ENCODE results near the gene P3H1. TPM values are rescaled to one million over a fixed set of nuclear protein-coding genes. Genes with fewer than 3 reads are reported as not detected.

The P3H1 gene
- total and polyA plus RNA-seq, 2 of the 13 experiments (the other 11 are each of a cell fraction or from before 2014, with no cell fraction given): 64.6 to 120 TPM

- TF ChIP-seq ZFAT (CRISPR knock-in tag; conservative IDR thresholded peaks at IDR 0.05): no peak
- peak; percentile 92; the same call in 1 of the 2 replicates for TF ChIP-seq RARG (CRISPR knock-in tag; IDR thresholded peaks at IDR 0.05; ENCODE audit: low read depth)
- TF ChIP-seq HCFC1 (IDR thresholded peaks at IDR 0.05; ENCODE audit: low read depth, low read length): no peak
- TF ChIP-seq ZNF484 (CRISPR knock-in tag; IDR thresholded peaks at IDR 0.05; ENCODE audit: borderline replicate concordance, low read depth): no peak
- no peak for TF ChIP-seq ZNF614 (CRISPR knock-in tag; IDR thresholded peaks at IDR 0.05; ENCODE audit: borderline replicate concordance)
- TF ChIP-seq, protein P1, sequence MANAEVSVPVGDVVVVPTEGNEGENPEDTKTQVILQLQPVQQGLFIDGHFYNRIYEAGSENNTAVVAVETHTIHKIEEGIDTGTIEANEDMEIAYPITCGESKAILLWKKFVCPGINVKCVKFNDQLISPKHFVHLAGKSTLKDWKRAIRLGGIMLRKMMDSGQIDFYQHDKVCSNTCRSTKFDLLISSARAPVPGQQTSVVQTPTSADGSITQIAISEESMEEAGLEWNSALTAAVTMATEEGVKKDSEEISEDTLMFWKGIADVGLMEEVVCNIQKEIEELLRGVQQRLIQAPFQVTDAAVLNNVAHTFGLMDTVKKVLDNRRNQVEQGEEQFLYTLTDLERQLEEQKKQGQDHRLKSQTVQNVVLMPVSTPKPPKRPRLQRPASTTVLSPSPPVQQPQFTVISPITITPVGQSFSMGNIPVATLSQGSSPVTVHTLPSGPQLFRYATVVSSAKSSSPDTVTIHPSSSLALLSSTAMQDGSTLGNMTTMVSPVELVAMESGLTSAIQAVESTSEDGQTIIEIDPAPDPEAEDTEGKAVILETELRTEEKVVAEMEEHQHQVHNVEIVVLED (CRISPR knock-in tag; IDR thresholded peaks at IDR 0.05; ENCODE audit: borderline replicate concordance): peak; percentile 56; the same call in 1 of the 2 replicates
- 0 out of 2 replicates have a peak, but pooled peaks have one; percentile 39 for TF ChIP-seq EEA1 (CRISPR knock-in tag; IDR thresholded peaks at IDR 0.05; ENCODE audit: borderline replicate concordance)
- TF ChIP-seq EZH2 (conservative IDR thresholded peaks at IDR 0.05; ENCODE audit: low read depth, low read length): no peak
- peak; percentile 29; the same call in 1 of the 2 replicates for TF ChIP-seq KLF9 (CRISPR knock-in tag; IDR thresholded peaks at IDR 0.05; ENCODE audit: low read depth)
- TF ChIP-seq, protein P2, sequence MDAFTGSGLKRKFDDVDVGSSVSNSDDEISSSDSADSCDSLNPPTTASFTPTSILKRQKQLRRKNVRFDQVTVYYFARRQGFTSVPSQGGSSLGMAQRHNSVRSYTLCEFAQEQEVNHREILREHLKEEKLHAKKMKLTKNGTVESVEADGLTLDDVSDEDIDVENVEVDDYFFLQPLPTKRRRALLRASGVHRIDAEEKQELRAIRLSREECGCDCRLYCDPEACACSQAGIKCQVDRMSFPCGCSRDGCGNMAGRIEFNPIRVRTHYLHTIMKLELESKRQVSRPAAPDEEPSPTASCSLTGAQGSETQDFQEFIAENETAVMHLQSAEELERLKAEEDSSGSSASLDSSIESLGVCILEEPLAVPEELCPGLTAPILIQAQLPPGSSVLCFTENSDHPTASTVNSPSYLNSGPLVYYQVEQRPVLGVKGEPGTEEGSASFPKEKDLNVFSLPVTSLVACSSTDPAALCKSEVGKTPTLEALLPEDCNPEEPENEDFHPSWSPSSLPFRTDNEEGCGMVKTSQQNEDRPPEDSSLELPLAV (CRISPR knock-in tag; conservative IDR thresholded peaks at IDR 0.05; ENCODE audit: low read depth): no peak
- no peak for TF ChIP-seq RFX1 (IDR thresholded peaks at IDR 0.05)
- TF ChIP-seq MAFG (CRISPR knock-in tag; IDR thresholded peaks at IDR 0.05): no peak
- no peak for TF ChIP-seq MAFF (IDR thresholded peaks at IDR 0.05; ENCODE audit: low read depth, low read length)
- TF ChIP-seq, protein P3, sequence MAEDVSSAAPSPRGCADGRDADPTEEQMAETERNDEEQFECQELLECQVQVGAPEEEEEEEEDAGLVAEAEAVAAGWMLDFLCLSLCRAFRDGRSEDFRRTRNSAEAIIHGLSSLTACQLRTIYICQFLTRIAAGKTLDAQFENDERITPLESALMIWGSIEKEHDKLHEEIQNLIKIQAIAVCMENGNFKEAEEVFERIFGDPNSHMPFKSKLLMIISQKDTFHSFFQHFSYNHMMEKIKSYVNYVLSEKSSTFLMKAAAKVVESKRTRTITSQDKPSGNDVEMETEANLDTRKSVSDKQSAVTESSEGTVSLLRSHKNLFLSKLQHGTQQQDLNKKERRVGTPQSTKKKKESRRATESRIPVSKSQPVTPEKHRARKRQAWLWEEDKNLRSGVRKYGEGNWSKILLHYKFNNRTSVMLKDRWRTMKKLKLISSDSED (CRISPR knock-in tag; IDR thresholded peaks at IDR 0.05): no peak
- TF ChIP-seq FOXK2 (IDR thresholded peaks at IDR 0.05): no peak
- no peak for TF ChIP-seq ZNF101 (CRISPR knock-in tag; IDR thresholded peaks at IDR 0.05; ENCODE audit: borderline replicate concordance, low read depth)
- no peak for TF ChIP-seq HNRNPL (IDR thresholded peaks at IDR 0.05; ENCODE audit: low read depth, low read length)
- TF ChIP-seq ZSCAN21 (CRISPR knock-in tag; IDR thresholded peaks at IDR 0.05; ENCODE audit: borderline replicate concordance): peak; percentile 90; the same call in 1 of the 2 replicates
- no peak for TF ChIP-seq NFRKB (IDR thresholded peaks at IDR 0.05)
- TF ChIP-seq, protein P4, sequence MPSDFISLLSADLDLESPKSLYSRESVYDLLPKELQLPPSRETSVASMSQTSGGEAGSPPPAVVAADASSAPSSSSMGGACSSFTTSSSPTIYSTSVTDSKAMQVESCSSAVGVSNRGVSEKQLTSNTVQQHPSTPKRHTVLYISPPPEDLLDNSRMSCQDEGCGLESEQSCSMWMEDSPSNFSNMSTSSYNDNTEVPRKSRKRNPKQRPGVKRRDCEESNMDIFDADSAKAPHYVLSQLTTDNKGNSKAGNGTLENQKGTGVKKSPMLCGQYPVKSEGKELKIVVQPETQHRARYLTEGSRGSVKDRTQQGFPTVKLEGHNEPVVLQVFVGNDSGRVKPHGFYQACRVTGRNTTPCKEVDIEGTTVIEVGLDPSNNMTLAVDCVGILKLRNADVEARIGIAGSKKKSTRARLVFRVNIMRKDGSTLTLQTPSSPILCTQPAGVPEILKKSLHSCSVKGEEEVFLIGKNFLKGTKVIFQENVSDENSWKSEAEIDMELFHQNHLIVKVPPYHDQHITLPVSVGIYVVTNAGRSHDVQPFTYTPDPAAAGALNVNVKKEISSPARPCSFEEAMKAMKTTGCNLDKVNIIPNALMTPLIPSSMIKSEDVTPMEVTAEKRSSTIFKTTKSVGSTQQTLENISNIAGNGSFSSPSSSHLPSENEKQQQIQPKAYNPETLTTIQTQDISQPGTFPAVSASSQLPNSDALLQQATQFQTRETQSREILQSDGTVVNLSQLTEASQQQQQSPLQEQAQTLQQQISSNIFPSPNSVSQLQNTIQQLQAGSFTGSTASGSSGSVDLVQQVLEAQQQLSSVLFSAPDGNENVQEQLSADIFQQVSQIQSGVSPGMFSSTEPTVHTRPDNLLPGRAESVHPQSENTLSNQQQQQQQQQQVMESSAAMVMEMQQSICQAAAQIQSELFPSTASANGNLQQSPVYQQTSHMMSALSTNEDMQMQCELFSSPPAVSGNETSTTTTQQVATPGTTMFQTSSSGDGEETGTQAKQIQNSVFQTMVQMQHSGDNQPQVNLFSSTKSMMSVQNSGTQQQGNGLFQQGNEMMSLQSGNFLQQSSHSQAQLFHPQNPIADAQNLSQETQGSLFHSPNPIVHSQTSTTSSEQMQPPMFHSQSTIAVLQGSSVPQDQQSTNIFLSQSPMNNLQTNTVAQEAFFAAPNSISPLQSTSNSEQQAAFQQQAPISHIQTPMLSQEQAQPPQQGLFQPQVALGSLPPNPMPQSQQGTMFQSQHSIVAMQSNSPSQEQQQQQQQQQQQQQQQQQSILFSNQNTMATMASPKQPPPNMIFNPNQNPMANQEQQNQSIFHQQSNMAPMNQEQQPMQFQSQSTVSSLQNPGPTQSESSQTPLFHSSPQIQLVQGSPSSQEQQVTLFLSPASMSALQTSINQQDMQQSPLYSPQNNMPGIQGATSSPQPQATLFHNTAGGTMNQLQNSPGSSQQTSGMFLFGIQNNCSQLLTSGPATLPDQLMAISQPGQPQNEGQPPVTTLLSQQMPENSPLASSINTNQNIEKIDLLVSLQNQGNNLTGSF (CRISPR knock-in tag; IDR thresholded peaks at IDR 0.05): 0 out of 2 replicates have a peak, but pooled peaks have one; percentile 54
- no peak for TF ChIP-seq BORCS8-MEF2B (CRISPR knock-in tag; IDR thresholded peaks at IDR 0.05)
Measured at GRCh38 chr1:42766741-42767509, at the start of gene P3H1, which contains the start of gene C1orf50 (continued).

Data from HepG2 (cell line).